ENCODE results near the gene LMAN2.
"Not testable (repeated sequence)": the region's sequence is repeated elsewhere in the genome, so short reads cannot be mapped to it uniquely, and the experiment has no call there.

Gene LMAN2

GRCh38 chr5:177378884-177379883 lies 27.7 kb upstream of the LMAN2 start:
- peak; percentile 58 for DNase-seq

- DNase-seq, result no peak
Measured at GRCh38 chr5:177377851-177378776, 26.6 kb upstream of the LMAN2 start.

- no peak for DNase-seq
Measured at GRCh38 chr5:177376107-177376506, 24.6 kb upstream of the LMAN2 start.

- DNase-seq, result not testable (repeated sequence)
Measured at GRCh38 chr5:177375516-177375915, 24.0 kb upstream of the LMAN2 start.

- no peak for DNase-seq
Measured at GRCh38 chr5:177374211-177374610, 22.7 kb upstream of the LMAN2 start.

- peak; percentile 32 for DNase-seq
Measured at GRCh38 chr5:177373806-177374205, 22.3 kb upstream of the LMAN2 start.

GRCh38 chr5:177372910-177373309 lies 21.4 kb upstream of the LMAN2 start:
- peak; percentile 50 for DNase-seq

GRCh38 chr5:177372034-177372896 lies 20.8 kb upstream of the LMAN2 start:
- peak; percentile 78 for DNase-seq

- peak; percentile 20 for DNase-seq
Measured at GRCh38 chr5:177371120-177372033, 19.9 kb upstream of the LMAN2 start.

- DNase-seq, result peak; percentile 79
Measured at GRCh38 chr5:177370488-177371119, 19.1 kb upstream of the LMAN2 start.

- peak; percentile 3 for DNase-seq
Measured at GRCh38 chr5:177369645-177370440, 18.4 kb upstream of the LMAN2 start.

- peak; percentile 54 for DNase-seq
Measured at GRCh38 chr5:177368869-177369644, 17.6 kb upstream of the LMAN2 start.

GRCh38 chr5:177367981-177368868 lies 16.8 kb upstream of the LMAN2 start:
- DNase-seq, result no peak

GRCh38 chr5:177367323-177367848 lies 15.9 kb upstream of the LMAN2 start:
- DNase-seq, result no peak

GRCh38 chr5:177366528-177367322 lies 15.3 kb upstream of the LMAN2 start:
- DNase-seq, result no peak

GRCh38 chr5:177365845-177366527 lies 14.5 kb upstream of the LMAN2 start:
- no peak for DNase-seq

All from CD4-positive, alpha-beta T cell treated with Interleukin-17A for 4 hours (primary cell).